COLO668 (cell line): ENCODE results near the gene IRX4.
A peak's percentile ranks its signal among the peaks of the same experiment; 100 is the strongest.

Source experiments
- DNase-seq: peaks from one replicate; lab custom pipeline; 2025; ENCODE audit not compliant: unreplicated experiment; lab: John Stamatoyannopoulos, UW

Gene IRX4

DNA sequence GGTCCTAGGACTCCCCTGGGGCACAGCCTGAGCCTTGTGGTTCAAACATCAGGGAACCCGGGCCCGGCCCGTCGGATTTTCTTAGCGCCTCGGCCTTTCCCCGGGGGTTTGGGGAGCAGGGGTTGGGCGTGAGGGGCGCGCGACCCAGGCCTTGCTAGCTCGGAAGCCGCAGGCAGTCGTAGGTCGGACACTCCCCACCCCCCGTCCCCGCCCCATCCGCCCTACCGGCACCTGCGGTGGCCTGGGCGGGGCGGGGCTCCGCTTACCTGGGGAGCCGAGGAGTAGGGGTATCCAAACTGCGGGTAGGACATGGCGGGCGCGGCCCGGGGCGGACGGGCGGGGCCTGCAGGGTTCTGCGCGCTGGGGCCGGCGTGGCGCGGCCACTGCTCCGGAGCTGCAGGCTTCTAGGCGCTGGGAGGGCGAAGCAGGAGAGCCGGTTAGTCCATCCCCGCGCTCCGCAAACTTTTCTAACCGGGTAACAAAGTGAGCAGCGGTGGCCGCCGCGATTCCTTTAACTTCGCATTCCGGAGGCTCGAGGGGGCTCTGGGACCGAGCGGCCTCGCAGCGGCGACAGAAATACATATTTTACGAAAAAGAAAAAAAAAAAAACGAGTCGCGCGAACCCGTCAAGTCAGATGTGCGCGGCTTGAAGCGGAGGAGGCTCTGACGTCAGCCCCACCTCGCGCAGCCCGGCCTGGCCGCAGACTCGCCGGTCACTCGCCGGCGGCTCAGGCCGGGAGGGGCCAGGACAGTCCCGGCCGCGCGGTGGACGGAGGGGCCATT, at the start of gene IRX4:
IRX4 (minus strand) TSS at position 589 of the 783 bp plus-strand sequence; CDS start at position 311, 278 bp downstream.
- peak; percentile 33 for DNase-seq

DNA sequence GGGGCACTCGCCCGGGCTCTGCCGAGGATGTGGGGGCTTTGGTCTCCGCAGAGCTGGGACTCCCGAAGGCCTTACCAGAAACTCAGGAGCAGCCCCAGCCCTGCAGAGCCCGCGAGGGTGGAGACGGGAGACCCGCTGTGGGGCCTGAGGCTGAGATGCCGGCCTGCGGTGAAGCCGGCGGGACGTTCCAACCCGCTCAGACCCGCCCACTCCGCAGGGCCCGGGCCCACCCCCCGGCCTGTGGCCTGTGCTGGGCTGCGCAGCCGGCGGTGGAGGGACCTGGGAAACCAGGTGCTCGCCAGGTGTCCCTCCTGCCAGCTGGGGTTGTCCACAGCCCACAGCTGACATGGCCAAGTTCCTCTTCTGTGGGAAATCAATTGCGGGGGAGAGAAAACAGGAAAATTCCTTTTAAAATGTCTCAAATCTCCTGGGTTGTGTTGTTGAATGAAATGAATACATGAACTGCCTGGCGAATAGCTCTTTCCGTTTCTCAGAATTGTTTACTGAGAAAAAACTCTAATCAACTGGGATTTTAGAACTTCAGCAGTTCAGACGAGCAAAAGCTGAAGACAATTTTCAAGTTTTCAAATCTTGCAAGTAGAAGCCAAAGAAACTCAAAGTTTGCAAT, 49.0 kb upstream of the IRX4 start:
- peak; percentile 90 for DNase-seq

DNA sequence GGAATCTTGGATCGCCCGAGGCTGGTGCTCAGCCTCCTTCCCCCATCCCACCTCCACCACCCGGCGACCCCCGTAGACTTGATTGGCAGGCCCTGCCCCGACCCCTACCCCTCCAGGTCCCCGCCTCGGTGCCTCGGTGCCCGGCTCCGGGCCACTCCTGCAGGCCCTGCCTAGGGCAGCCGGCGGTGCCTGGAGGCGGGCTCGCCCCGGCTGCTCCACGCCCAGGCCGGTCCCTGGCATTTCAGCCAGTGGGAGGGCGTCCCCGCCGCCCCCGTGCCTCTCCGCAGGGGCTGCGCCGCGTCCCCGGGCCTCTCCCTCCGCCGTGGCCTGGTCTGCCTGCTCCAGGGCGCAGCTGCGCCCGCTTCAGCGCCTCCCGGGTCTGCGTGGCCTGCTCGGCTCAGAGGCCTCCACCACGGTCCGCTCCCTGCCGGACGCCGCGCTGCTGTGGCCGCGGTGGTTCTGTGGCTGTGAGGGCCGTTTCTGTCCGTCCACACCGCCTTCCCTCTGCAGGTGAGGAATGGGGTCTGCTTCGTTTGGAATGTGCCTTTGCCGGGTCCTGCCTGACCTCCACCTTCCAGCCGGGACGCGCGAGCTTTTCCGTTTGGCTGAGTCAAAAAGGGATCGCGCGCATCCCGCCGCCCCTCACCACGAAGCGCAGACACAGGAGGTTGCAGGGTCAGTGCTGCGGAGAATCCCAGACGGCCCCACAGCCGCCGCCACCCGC, 48.3 kb upstream of the IRX4 start:
- DNase-seq, result peak; percentile 82

GRCh38 chr5:1930501-1930879, 47.8 kb upstream of the IRX4 start:
- DNase-seq, result peak; percentile 89

DNA sequence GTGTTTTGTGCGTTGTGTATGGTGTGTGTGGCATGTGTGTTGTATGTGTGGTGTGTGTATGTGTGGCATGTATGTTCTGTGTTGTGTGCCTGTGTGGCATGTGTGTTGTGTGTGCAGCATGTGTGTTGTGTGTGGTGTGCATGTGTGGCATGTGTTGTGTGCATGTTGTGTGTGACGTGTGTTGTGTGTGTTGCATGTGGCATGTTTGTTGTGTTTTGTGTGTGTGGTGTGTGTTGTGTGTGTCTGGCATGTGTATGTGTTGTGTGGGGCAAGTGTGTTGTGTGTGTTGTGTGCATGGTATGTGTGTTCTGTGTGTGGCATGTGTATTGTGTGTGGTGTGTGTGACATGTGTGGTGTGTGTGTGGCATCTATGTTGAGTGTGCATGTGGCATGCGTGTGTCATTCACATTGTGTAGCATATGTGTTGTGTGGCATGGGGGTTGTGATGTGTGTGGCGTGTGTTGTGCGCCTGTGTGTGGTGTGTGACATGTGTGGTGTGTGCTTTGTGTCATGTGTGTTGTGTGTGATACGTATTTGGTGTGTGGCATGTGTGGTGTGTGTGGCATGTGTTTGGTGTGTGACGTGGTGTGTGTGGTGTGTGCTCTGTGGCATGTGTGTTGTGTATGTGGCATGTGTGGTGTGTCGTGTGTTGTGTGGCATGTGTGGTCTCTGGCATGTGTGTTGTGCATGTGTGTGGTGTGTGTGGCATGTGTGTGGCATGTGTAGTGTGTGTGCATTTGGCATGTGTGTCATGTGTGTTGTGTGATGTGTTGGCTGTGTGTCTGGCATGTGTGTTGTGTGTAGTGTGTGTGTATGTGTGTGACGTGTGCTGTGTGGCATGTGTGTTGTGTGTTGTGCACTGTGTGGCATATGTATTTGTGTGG, 46.6 kb upstream of the IRX4 start:
- no peak for DNase-seq

- DNase-seq, result peak; percentile 63
These were observed 44.0 kb upstream of the IRX4 start for GRCh38 chr5:1926471-1927341.

DNA sequence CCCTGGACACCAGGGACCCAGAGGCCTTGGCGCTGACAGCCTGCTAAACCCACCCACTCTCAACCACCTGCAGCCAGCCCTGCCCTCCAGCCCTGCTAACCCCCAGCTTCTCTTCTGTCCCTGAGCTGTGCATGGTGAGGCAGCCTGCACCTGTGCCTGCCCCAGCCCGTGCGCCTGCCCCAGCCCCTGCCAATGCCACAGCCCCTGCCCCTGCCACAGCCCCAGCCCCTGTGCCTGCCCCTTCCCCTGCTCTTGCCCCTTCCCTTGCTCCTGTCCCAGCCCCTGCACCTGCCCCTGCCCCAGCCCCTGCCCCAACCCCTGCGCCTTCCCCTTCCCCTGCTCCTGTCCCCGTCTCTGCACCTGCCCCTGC, 43.3 kb upstream of the IRX4 start:
- DNase-seq, result peak; percentile 25

GRCh38 chr5:1925111-1926070, 42.7 kb upstream of the IRX4 start:
- no peak for DNase-seq

GRCh38 chr5:1923766-1924165, 41.0 kb upstream of the IRX4 start:
- DNase-seq, result no peak

- DNase-seq, result no peak
These were observed 40.6 kb upstream of the IRX4 start for GRCh38 chr5:1923341-1923740.

DNA sequence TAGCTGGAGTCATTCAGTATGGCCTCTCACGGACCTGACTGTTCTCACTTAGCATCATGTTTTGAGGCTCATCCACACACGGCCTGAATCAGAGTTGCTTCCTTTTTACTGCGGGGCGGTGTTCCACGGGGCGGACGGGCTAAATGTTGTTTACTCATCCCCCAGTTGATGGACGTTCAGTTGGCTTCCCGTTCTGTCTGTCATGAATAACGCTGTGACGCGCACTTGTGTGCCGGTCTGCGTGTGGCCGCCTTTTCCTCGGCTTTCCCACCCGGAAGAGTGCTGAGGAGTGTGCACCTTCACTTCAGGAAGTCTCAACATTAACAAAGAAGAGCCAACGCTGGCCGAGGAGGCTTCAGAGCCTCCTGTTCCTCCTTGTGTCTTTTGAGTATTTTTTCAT, 39.0 kb upstream of the IRX4 start:
- no peak for DNase-seq

- no peak for DNase-seq
These were observed 37.0 kb upstream of the IRX4 start for GRCh38 chr5:1919750-1920149.

DNA sequence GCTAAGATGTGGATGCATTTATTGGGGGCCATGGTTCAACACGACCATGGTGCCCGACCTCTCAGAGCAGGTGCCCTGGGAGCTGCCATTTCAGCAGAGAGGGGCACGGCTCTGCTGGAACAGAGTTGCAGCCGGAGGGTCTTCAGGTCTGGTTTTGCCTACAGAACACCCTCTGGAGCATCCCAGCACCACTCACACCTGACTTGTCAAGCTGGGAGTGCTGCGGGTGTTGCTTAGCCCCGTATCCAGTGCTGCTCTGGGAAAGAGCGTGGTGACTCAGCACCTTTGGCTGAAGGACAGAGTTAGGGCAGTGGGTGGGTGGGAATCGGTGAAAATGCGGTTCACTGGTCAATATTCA, 36.5 kb upstream of the IRX4 start:
- no peak for DNase-seq

DNA sequence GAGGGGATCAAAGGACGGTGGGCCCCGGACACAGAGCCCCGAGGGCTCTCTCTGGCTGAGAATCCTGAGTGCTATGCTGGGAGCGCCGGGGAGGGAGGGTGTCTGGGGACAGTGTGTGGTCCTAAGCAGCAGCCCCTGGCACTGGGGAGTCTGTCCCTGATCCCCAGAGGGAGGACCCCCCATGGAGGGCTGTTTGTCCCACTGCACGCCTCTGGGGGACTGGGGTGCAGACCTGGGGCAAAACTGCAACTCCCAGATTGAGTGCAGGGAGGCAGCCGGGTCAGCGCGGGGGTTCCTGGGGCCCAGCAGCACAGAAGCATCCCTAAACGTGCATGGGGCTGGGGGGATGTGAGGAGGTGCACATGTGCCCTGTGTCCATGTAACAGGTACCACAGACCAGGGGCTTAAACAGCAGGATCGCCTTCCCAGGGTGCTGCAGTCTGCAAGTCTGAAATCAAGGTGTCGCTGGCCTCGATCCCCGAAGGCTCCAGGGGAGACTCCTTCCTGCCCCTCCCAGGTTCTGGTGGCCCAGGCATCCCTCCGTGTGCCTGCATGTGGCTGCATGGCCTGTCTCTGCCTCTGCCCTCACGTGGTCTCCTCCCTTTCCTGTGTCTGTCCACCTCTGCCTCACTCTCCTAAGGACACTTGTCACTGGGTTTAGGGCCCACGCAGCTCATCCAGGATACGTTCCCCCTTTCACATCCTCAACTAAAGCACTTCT, 35.9 kb upstream of the IRX4 start:
- DNase-seq, result no peak

DNA sequence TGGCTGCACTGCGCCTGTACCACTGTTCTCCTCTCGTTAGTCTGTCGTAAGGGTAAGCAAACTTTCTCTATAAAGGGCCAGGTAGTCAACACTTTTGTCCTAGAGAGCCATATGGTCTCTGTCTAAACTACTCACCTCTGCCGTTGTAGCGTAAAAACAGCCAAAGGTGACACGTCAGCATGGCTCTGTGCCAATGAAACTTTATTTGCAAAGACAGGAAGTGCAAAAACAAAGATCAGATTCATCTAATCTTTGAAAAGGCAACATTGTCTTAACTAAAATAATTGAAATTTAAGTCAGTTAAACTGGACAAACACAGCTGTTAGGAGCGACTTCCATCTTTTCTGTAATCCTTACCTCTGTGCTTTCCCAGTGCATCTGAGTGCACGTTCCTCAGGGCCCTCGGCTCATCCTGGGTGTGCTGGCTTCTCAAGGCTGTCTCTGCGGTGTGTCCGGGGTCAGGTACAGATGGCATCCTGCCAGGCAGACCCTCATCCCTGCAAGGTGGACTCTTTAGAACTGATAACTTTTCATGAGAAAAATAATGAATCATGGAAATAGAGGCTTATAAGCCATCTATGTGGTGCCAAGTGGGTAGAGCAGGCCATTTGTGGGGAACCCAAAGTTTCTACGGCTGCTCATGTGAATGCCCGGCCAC, 35.2 kb upstream of the IRX4 start:
- DNase-seq, result peak; percentile 67

GRCh38 chr5:1916041-1917001, 33.6 kb upstream of the IRX4 start:
- no peak for DNase-seq

DNA sequence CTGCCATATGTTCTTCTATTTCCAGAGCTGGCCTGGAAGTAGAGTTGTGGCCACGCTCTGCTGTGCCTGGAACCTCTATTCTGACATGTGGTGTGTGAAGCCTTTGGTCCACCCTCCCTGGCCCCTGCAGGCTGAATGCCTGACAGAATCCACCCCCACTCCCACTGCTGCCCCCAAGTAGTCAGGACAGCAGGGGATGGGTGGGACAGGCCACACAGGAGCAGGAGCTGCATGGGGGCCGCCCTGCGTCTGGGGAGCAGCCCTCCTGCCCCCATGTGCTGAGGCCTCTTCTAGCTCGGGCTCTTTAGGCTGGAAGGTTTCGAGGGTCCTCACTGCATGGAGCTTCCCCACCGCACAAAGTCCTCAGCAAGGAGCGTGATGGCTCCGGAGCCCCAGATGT, 32.6 kb upstream of the IRX4 start:
- no peak for DNase-seq
